DMS53 (cell line): ENCODE data around the gene ZNF775.
A peak's percentile ranks its signal among the peaks of the same experiment; 100 is the strongest.

ENCODE experiments used
- DNase-seq: peaks from one replicate; lab custom pipeline; 2025; lab: John Stamatoyannopoulos, UW

ZNF775 gene

DNA sequence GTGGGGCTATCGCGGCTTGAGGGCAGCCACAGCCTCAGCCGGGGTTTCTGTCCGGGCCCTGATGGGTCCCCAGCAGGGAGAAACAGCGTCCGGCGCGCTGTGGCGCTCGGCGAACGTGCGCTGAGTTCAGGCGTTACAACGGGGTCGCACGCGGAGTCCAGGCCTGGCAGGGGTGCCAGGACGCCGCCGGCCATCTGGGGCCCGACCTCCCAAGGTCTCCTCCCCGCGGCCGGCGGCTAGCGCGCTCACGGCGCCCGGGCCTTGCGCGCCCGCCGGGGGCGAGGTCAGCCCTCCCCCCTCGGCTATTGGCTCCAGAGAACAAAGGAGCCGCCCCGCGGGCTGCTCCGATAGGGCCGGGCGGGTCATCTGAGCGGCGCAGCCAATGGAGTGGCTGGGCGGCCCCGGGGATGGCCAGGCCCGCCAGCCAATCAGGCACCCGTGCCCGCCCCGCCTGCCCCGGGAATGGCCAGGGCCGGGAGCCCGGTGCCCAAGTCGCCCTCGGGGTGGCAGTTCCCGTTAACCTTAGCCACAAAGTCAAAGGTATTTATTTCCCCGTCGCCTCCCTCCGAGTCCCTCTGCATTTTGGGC is at the start of gene ZNF775:
TSS of gene ZNF775 (plus strand) at position 478 of the 588 bp plus-strand sequence. CDS start 9,141 bp downstream, outside the sequence.
- peak; percentile 99 for DNase-seq

DNA sequence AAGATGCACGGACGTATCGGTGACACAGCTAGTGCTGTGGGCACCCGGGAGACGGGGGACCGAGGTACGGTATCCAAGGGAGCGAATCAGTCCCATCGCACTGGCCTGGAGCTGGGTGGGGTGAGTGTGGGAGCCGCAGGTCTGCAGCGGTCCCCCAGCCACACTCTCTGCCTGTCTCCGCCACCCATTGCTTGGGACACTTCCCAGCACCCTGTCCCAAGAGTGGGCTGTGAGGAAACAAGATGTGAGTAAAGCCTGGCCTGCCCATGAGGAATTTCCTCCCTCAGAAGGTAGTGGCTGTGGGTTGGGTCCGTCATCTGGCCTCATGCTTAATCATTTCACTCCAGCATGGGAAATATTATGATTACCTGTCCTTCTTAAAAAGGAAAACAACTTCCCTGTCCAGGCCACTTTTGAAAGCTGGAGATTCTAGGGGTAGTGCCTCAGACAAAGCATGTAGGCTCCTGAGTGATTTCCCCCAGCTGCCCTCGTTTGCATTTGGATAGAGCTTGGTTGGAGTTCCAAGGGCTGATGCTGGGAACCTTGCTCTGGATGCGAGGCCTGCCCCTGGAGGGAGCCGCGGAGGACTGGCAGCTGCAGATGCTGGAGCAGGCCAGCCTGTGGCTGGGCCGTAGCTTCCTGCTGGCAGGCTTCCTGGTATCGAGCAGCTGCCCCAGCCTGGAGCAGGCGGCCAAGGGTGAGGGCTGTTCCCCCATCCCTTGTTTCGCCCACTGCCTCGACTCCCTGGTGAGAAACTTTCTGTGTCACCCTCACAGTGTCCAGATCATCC is 49.6 kb upstream of the ZNF775 start:
- DNase-seq = no peak

DNA sequence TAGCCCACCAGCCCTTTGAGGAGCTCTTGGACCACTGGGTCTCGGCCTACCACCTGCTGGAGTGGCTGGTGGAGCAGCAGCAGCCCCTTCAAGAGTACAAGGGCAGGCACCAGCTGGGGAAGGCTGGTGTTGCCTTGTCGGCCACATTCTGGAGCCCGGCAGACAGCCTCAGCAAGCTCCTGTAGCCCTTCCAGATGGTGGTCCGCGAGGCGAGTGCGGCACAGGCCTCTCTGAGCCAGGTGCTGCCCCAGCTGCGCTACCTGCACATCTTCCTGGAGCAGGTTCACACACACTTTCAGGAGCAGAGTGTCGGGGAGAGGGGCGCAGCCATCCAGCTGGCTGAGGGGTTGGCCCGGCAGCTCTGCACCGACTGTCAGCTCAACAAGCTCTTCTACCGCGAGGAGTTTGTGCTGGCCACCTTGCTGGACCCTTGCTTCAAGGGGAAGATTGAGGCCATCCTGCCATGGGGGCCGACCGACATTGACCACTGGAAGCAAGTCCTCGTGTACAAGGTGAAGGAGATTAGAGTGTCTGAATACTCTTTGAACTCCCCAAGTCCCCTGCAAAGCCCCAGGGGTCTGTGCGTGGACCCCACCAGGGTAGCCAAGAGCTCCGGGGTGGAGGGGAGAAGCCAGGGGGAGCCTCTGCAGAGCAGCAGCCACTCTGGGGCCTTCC is 48.8 kb upstream of the ZNF775 start:
- no peak for DNase-seq

DNA sequence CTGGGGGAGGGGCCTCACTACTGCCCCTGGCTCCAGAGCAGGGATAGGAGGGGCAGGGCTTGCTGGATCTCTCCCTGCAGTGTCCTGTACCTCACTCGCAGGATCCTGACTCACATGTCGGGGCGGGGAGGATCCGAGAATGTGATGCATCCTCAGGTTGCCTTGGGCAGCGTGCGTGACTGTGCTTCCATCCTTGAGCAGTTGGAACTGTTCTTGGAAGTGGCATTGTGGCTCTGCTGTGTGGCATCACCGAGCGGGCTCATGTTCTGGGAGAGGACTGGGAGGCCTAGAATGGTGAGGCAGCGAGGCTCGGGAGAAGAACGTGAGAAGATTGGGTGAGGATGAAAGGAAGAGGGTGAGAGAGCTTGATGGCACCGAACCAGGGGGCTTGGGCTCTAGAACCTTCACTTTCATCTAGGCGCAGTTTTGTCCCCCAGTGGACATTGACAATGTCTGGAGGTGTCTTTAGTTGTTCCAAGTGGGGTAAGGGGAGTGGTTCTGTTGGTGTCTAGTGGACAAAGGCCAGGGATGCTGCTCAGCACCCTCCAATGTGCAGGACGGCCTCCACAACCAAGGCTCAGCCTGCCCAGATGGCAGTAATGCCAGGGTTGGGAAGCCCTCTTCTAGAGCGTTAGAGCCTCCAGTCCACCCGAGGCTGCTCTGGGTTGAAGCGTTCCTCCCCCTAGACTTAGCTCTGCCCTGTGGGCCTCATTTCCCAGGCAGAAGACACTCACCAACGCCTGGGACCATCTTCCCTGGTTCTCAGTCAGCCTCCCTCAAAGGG is 46.1 kb upstream of the ZNF775 start:
- DNase-seq = no peak

DNA sequence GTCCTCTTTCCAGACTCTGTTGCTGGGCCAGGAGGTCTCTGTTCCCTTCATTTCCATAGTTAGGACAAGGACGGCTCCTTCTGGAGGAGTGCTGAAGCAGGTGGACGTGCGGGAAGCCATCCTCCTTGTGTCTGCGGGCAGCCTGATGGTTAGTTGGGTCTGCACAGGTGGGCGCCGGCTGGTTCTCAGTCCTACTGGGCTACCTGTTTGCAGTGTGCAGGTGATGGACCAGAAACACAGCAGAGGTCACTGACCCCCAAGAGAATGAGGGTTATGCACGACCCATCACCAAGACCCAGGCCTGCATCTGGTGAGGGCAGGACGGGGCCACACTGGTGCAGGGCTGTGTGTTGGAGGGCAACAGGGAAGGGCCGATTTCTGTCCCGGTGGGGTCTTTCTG is 45.5 kb upstream of the ZNF775 start:
- DNase-seq = no peak

DNA sequence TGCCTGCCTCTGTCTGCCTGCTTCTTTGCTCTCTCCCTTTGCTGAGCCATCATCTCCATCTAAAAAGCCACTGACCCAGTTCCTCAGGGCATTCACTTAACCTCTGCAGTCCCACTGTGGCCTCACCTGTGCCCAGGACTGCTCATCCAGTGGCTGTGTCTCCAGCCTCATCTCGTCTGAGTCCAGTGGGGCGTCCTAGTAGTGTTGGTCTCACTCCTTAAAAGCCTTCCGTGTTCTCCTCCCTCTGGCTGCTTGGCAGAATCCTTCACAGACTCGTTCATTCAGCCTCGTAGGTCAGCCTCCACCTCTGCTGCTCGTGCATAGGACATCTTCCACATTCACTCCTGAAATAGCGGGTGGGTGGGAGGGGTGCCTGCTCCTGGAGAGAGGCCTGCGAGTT is 45.0 kb upstream of the ZNF775 start:
- no peak for DNase-seq

DNA sequence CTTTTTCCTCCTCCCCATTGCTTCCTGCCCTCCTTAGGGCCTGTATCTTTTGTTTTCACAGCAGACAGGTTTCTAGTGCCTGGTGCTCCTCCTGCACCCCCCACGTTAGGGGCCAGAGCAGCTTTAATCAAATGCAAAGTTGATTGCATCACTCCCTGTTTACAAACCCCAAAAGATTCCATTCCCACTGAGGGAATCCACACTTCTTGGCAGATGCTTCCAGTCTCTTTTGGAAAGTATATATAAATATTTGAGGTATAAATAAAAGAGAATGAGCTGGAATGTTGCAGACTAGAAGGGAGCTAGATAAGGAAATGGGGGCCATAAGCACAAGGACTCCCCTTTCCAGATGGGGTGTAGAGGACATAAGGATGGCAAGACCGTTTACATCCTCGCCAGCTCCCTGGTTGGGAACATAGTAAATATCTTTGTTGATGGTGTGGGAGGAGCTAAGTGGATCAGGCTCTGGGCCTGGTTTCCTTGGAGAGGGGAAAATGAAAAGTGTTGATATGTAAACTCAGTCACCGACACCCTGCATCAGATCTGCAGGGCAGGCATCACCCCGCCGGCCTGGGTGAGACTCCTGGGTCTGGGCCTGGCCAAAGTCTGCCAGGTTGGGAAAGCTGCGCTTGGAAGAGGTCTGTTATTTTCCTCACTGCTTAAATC is 43.9 kb upstream of the ZNF775 start:
- no peak for DNase-seq

DNA sequence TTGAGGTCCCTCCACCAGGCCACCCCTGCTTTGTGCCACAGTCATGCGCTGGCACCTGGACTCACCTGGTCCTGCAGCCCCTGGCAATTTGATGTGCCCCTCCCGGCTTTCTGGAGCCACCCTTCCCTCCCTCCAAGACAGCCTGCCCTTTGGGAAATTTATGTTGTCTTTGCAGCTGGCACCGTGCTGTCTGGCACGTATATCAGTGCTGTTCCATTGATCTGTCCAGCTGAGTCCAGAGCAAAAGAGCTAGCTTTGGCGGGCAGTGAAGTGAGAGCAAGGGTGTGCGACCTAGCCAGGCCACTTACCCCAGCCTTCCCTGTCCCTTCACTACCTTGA is 43.4 kb upstream of the ZNF775 start:
- DNase-seq = no peak

DNA sequence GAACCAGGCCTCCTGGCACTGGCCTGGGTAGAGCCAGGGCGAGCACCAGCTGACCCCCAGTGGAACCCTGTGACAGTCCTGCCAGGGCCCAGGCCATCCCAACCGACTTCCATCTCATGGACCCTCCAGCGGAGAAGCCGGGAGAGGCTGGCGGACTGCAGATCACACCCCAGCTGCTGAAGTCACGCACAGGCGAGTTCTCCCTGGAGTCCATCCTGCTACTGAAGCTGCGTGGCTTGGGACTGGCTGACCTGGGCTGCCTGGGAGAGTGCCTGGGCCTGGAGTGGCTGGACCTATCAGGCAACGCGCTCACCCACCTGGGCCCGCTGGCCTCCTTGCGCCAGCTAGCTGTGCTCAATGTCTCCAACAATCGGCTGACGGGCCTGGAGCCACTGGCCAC is 42.4 kb upstream of the ZNF775 start:
- no peak for DNase-seq

DNA sequence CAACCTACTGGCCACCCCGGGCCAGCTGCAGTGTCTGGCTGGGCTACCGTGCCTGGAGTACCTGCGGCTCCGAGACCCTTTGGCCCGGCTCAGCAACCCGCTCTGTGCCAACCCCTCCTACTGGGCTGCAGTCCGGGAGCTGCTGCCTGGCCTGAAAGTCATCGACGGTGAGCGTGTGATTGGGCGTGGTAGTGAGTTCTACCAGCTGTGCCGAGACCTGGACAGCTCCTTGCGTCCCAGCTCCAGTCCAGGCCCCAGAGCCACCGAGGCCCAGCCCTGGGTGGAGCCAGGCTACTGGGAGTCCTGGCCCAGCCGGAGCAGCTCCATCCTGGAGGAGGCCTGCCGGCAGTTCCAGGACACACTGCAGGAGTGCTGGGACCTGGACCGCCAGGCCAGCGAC is 42.0 kb upstream of the ZNF775 start:
- DNase-seq = no peak

DNA sequence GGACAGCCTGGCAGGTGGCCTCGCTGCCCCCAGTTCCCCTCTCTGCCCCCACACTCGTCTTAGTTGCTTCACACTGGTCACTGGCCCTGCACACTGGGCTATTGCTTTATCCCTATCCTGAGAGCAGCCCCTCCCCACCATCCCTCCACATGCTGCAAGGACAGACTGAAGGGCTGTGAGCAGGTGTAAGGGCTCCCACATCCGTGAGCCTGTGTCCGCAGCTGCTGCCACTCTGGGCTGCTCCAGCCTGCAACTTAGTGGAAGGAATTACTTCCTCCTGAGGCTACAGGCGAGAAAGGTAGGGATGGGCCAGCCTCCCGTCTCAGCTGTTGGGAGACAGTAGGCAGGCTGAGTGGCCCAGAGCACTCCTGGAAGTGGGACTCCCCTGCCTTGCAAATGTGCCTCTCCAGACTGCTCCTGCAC is 41.5 kb upstream of the ZNF775 start:
- peak; percentile 51 for DNase-seq

DNA sequence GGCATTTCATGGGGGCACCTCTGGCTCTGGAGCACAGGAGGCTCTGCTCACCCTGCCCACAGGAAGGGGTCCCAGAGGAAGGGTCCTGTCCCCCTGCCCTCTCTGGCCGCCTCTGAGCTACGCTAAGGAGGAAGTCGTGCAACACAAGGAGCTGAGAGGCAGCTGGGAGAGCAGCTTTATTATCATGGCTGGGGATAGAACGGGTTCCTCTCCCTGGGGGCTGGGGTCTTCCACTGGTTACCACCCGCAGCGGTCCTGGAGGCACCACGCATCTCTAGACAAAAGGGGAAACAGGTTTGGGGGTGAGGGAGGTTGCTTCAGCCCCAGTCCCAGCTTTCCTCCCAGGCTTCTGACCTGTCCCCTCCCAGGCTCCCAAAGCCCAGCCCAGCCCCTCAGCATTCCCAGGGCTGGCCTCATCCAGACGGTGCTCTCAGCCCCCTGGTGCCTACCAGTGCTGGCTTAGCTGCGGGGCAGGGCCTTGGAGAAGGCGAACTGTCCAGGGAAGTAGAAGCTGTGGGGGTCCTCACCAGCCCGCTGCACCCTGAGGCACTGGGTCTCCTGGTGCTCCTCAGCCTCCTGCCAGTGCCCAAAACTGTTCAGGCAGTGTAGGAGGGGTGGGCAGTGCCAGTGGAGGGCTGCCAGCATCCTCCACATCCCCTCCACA is 40.8 kb upstream of the ZNF775 start:
- no peak for DNase-seq

DNA sequence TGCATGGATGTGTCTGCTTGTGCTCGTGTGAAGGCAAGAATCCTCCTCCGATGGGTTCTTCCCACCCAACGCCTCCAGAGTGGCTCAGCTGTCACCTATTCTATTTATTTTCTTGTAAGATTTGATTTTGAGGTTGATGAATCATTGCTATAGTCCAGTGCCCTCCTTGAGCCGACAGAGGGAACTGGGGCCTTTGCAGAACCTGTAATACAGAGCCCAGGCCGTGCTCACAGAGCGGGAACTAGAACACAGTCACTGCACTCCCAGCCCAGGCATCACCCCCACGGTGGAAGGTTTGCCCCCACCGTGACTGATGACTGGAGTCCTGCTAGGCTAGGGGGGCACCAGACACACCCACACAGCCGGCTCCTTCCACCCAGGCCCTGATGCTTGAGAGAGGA is 39.7 kb upstream of the ZNF775 start:
- no peak for DNase-seq

DNA sequence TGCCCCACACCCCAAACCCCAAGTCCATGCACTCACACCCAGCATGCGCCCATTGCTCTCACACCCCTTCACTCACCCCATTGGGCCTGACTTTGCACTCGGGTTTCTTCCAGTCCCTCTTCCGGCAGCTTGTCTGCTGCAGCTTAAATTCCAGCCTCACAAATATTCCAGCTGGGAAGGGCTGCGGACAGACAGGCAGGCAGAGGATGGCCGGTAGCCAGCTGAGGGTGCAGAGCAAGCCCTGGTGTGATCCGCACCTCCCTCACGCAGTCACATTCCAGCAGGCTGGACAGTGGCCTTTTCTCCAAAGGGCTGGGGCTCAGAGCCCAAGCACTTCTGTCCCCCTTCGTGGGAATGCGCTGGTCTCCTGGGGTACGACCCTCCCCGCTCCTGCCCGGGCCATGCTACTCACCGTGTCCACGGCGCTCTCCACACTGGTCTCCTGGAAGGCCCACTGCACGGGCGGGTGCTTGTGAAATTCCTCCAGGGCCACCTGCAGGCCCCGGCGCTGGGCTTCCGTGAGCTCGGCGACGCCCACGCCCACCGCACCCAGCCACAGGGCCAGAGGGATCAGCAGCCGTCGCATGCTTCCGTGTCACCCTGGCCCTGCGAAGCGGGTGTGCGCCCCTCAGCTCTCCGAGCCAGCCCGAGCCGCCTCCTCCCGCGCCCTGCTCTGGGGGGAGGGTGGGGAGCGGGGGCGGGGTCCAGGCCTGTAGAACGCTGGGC is 38.9 kb upstream of the ZNF775 start:
- no peak for DNase-seq

DNA sequence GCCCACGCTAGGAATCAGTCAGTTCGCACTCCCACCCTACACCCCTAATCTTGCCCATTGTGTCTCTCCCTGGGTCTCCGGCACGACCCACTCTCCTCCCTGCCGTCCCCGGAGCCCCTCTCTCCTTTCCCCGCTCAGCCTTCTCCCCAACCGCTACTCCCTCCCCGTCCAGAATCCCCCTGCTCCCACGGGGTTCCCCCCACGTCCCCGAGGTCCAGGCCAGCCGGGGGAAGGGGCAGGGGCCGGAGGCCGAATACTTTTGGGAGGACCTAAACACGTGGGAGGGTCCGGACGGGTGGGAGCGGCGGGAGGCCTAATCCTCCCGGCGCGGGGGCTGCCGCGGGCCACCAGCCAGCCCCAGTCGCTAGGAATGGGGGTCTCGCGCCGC is 38.3 kb upstream of the ZNF775 start:
- DNase-seq = no peak

DNA sequence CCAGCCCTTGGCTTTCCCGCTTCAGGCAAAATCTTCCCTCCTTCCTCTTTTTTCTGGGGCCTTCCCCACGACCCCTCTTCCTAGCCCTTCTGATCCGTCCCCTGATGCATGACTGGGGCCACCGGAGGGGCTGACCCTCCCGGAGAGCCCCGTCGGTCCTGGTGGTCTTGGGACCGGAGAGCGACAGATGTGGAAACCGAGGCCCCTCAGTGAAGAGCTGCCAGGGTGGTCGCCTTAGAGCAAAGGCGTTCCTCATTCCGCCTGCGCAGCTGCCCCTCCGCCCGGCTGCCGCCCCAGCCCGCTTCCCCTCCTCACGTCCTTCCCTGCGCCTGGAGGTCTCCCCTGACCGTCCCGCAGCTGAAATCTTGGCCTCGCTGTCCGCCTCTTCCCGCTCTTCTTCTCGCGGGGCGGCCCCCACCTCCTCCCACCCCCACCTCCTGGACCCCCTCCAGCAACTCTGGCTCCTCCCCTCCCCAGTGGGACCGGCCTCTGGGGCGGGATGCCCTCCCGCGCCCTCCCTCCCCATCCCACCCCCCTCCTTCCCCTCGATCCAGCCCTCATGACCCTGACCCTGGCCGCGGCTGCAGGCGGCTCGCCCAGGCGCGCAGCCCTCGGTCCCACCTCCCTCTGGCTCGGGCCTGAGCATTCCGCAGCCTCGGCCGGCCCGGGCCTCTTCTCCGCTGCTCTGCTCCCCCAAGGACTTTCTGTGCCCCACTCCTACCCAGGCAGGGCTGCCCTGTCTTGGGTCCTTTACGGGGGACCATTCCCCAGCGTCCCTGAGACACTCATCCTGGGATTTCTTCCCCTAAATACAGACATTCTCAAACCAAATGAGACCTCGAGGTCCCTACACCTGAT is 37.6 kb upstream of the ZNF775 start, which contains the start of gene RARRES2:
TSS of gene RARRES2 (minus strand) at position 367 of the 858 bp plus-strand sequence. CDS start 1,020 bp downstream, outside the sequence.
- no peak for DNase-seq

DNA sequence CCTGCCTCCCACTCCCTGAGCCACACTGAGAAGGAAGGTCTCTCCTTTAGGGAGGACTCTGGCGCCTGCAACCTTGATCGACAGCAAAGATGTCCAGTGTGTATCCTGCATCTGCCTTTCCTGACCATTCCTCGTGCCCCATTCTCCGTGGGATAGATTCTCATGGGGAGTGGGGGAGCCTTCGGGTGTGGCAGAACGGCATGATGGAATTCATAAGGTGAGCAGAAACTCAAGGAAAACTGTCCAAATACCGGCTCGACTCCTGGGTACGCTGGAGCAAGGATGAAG is 37.1 kb upstream of the ZNF775 start:
- DNase-seq = no peak

DNA sequence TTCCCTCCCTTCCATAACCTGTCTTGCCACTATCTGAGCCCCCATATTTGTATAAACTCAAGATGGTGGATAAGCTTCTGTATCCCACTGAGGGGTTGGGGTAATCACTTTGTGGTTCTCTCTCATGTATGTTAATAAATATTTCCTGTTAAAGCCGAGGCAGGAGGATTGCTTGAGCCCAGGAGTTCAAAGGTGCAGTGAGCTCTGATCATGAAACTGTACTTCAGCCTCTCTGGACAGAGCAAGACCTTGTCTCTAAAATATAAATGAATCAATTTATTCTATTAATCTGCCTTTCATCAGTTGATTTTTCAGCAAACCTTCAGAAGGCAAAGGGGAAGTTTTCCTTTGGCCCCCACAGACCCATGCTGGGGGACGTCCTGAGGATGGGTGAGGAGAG is 35.9 kb upstream of the ZNF775 start:
- no peak for DNase-seq

DNA sequence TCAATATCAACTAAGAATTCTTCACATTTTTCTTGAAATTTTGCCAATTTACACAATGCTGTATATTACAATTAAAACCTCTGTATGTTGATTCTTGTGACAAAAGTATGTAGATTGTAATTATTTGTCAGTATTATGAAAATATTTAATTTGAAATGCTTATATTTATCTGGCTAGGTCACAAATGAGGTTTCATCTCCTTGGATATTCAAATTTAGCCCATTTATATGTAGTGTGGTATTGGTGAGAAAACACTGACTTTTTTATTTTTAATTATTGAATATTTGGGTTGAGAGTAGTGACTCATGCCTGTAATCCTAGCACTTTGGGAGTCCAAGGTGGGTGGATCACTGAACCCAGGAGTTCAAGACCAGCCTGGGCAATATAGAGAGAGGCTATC is 34.8 kb upstream of the ZNF775 start:
- DNase-seq = no peak

DNA sequence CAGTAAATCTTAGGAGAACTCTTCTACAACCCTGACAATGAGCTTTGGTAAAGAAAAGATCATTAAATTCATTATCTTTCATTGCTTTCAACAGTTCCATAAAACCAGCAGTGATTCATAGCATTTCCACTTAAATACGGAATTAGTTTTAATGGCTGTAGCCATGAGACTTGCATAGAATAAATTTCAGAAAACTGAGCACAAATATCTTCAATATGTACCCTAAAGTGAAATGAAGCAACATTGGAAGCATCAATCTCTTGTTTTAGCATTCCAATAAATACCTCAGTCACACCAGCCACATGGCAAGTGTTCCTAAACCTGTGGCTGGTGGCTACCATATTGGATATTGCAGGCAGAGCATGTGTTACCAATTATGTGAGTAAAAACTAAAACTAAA is 34.1 kb upstream of the ZNF775 start:
- no peak for DNase-seq
